ENCODE results near the gene PRRX2.

Gene PRRX2

DNA sequence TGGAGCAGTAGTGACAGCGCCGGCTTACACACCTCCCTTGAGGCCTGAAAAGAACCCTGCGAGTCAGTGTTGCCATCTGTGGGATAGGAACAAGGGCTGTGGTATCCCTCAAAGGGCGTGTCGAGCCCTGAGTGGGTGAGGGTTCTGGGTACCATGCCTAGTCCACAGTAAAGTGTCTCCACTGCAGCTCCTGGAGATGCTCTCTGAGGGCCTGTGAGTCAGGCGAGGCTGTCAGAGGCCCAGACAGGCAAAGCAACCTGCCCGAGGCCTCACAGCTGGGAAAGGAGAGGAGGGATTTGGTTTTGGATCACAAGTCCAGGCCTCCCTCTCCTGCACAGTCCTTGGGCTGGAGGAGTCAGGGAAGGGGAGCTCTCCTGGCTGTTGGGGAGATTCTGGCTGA is 6.1 kb downstream of the PRRX2 start:
- TF ChIP-seq SIN3A (IDR thresholded peaks at IDR 0.05; ENCODE audit: borderline replicate concordance, insufficient read depth, low read length): no peak

DNA sequence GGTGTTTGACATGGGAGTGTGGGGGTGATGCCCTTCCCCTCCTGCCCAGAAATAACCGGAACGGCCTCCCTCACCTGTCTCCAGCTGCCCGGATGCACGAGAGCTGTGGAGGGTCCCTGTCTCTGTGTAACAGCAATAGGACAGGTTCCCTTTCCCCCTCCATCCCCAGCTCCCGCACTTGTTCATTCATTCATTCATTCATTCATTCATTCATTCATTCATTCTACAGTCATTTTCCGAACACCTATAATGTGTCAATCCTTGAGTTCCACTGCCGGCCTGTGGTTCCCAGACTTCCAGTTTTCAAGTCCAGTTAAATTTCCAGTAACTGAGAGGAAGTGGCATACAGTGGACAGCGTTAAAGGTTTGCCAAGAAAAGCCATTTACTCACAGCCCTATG is 7.3 kb downstream of the PRRX2 start:
- no peak for TF ChIP-seq FOXP2 (optimal IDR thresholded peaks at IDR 0.05; ENCODE audit: borderline replicate concordance, extremely low read depth, extremely low read length, insufficient read depth)
- no peak for TF ChIP-seq TAF1 (IDR thresholded peaks at IDR 0.05; ENCODE audit: borderline replicate concordance, insufficient read depth, low read length)
- TF ChIP-seq REST (IDR thresholded peaks at IDR 0.05; ENCODE audit: insufficient read depth in 1 of 2, low read depth in 2 of 2, low read length in 2 of 2): no peak
- TF ChIP-seq POLR2AphosphoS5 (IDR thresholded peaks at IDR 0.05; ENCODE audit: low read depth, low read length): no peak
- TF ChIP-seq SIN3A (IDR thresholded peaks at IDR 0.05; ENCODE audit: borderline replicate concordance, insufficient read depth, low read length): no peak

- TF ChIP-seq TAF1 (IDR thresholded peaks at IDR 0.05; ENCODE audit: borderline replicate concordance, insufficient read depth, low read length): no peak
- no peak for TF ChIP-seq FOXP2 (optimal IDR thresholded peaks at IDR 0.05; ENCODE audit: borderline replicate concordance, extremely low read depth, extremely low read length, insufficient read depth)
- no peak for TF ChIP-seq REST (IDR thresholded peaks at IDR 0.05; ENCODE audit: insufficient read depth in 1 of 2, low read depth in 2 of 2, low read length in 2 of 2)
- no peak for TF ChIP-seq POLR2AphosphoS5 (IDR thresholded peaks at IDR 0.05; ENCODE audit: low read depth, low read length)
- no peak for TF ChIP-seq SIN3A (IDR thresholded peaks at IDR 0.05; ENCODE audit: borderline replicate concordance, insufficient read depth, low read length)
Observed at GRCh38 chr9:129673602-129674001, 8.2 kb downstream of the PRRX2 start.

GRCh38 chr9:129674229-129674628 is 8.8 kb downstream of the PRRX2 start:
- TF ChIP-seq TAF1 (IDR thresholded peaks at IDR 0.05; ENCODE audit: borderline replicate concordance, insufficient read depth, low read length): no peak
- no peak for TF ChIP-seq FOXP2 (optimal IDR thresholded peaks at IDR 0.05; ENCODE audit: borderline replicate concordance, extremely low read depth, extremely low read length, insufficient read depth)
- TF ChIP-seq SIN3A (IDR thresholded peaks at IDR 0.05; ENCODE audit: borderline replicate concordance, insufficient read depth, low read length): no peak
- TF ChIP-seq POLR2AphosphoS5 (IDR thresholded peaks at IDR 0.05; ENCODE audit: low read depth, low read length): no peak
- no peak for TF ChIP-seq REST (IDR thresholded peaks at IDR 0.05; ENCODE audit: insufficient read depth in 1 of 2, low read depth in 2 of 2, low read length in 2 of 2)

GRCh38 chr9:129675620-129676019 is 10.2 kb downstream of the PRRX2 start:
- TF ChIP-seq TAF1 (IDR thresholded peaks at IDR 0.05; ENCODE audit: borderline replicate concordance, insufficient read depth, low read length) (no peak), FOXP2 (optimal IDR thresholded peaks at IDR 0.05; ENCODE audit: borderline replicate concordance, extremely low read depth, extremely low read length, insufficient read depth) (no peak), POLR2AphosphoS5 (IDR thresholded peaks at IDR 0.05; ENCODE audit: low read depth, low read length) (no peak), REST (IDR thresholded peaks at IDR 0.05; ENCODE audit: insufficient read depth in 1 of 2, low read depth in 2 of 2, low read length in 2 of 2) (no peak), SIN3A (IDR thresholded peaks at IDR 0.05; ENCODE audit: borderline replicate concordance, insufficient read depth, low read length) (no peak)

Data from PFSK-1 (cell line).